HG03097 (cell line): ENCODE measurements around the gene USP36.
"Not testable (repeated sequence)": the region's sequence is repeated elsewhere in the genome, so short reads cannot be mapped to it uniquely, and the experiment has no call there.

Source experiments
- ATAC-seq: cut with Tn5 transposase; IDR thresholded peaks from one replicate; pipeline ENCODE4 v1.9.1; 2021; ENCODE audit not compliant: unreplicated experiment, low FRiP score

The USP36 gene

GRCh38 chr17:78873519-78874340 lies 33.1 kb upstream of the USP36 start:
- no peak for ATAC-seq

GRCh38 chr17:78872486-78872885 lies 31.9 kb upstream of the USP36 start:
- ATAC-seq = no peak

GRCh38 chr17:78870621-78871020 lies 30.0 kb upstream of the USP36 start:
- no peak for ATAC-seq

- no peak for ATAC-seq
These were observed 27.8 kb upstream of the USP36 start for GRCh38 chr17:78868391-78868790.

- ATAC-seq = not testable (repeated sequence)
These were observed 26.4 kb upstream of the USP36 start for GRCh38 chr17:78867046-78867445.

GRCh38 chr17:78865682-78866390 lies 25.2 kb upstream of the USP36 start:
- ATAC-seq = no peak

GRCh38 chr17:78864117-78864516 lies 23.5 kb upstream of the USP36 start:
- ATAC-seq = no peak

- no peak for ATAC-seq
These were observed 21.7 kb upstream of the USP36 start for GRCh38 chr17:78862073-78863023.

GRCh38 chr17:78861229-78861628 lies 20.6 kb upstream of the USP36 start:
- ATAC-seq = no peak

GRCh38 chr17:78859051-78859450 lies 18.4 kb upstream of the USP36 start:
- ATAC-seq = no peak

- no peak for ATAC-seq
These were observed 16.7 kb upstream of the USP36 start for GRCh38 chr17:78857266-78857665.

- ATAC-seq = no peak
These were observed 15.0 kb upstream of the USP36 start for GRCh38 chr17:78855561-78856165.

- no peak for ATAC-seq
These were observed 13.9 kb upstream of the USP36 start for GRCh38 chr17:78854508-78854907.

GRCh38 chr17:78853926-78854394 lies 13.3 kb upstream of the USP36 start:
- ATAC-seq = no peak

- ATAC-seq = no peak
These were observed 12.1 kb upstream of the USP36 start for GRCh38 chr17:78852709-78853121.

GRCh38 chr17:78849026-78849425 lies 8.4 kb upstream of the USP36 start:
- no peak for ATAC-seq

GRCh38 chr17:78847052-78847451 lies 6.4 kb upstream of the USP36 start:
- no peak for ATAC-seq

- no peak for ATAC-seq
These were observed 3.8 kb upstream of the USP36 start for GRCh38 chr17:78844301-78845005.

- ATAC-seq = no peak
These were observed 2.4 kb upstream of the USP36 start for GRCh38 chr17:78842881-78843565.
